Measurements from ENCODE around the gene FYB2.

- no peak for TF ChIP-seq CTCF (IDR thresholded peaks at IDR 0.05; ENCODE audit: low read depth, low read length, poor library complexity, severe bottlenecking)
- TF ChIP-seq EZH2phosphoT487 (IDR thresholded peaks at IDR 0.05; ENCODE audit: borderline replicate concordance, low read length): no peak
Observed at GRCh38 chr1:56798053-56798471, 21.1 kb downstream of the FYB2 start.
